H9 (cell line): ENCODE results near the gene ECE1. TPM values are rescaled to one million over a fixed set of nuclear protein-coding genes. Genes with fewer than 3 reads are reported as not detected.
A peak's percentile ranks its signal among the peaks of the same experiment; 100 is the strongest.

Experiments
- DNase-seq: peaks from one replicate; pipeline ENCODE4 v3.0.0-alpha.2; 2017
- H2AFZ ChIP-seq: one replicate; pipeline ENCODE4 v1.6.1; 2013; ENCODE audit warnings: mild to moderate bottlenecking, low read length, control low read depth, moderate library complexity
- H2AK5ac ChIP-seq: 2 replicates; pipeline ENCODE4 v1.6.1; 2013; ENCODE audit warnings: low read length, control low read depth, mixed read lengths; ENCODE audit not compliant: insufficient read length
- H2BK120ac ChIP-seq: one replicate; pipeline ENCODE4 v1.6.1; 2013; ENCODE audit warnings: low read depth, mild to moderate bottlenecking, low read length, control low read depth, inconsistent platforms; ENCODE audit not compliant: poor library complexity, severe bottlenecking
- H2BK12ac ChIP-seq: 2 replicates; pipeline ENCODE4 v1.6.1; 2013; ENCODE audit warnings: low read length, control low read depth, mixed read lengths, low read depth; ENCODE audit not compliant: insufficient read length
- H2BK15ac ChIP-seq: 2 replicates; pipeline ENCODE4 v1.6.1; 2013; ENCODE audit warnings: low read depth, low read length, control low read depth
- H2BK20ac ChIP-seq: one replicate; pipeline ENCODE4 v1.6.1; 2013; ENCODE audit warnings: low read depth, mild to moderate bottlenecking, low read length, control low read depth, inconsistent platforms; ENCODE audit not compliant: poor library complexity, severe bottlenecking
- H2BK5ac ChIP-seq: 2 replicates; pipeline ENCODE4 v1.6.1; 2013; ENCODE audit warnings: low read length, control low read depth, mixed read lengths; ENCODE audit not compliant: insufficient read length
- H3K14ac ChIP-seq: 2 replicates; pipeline ENCODE4 v1.6.1; 2013; ENCODE audit warnings: low read length, control low read depth; ENCODE audit not compliant: insufficient read depth
- H3K18ac ChIP-seq: 2 replicates; pipeline ENCODE4 v1.6.1; 2013; ENCODE audit warnings: low read depth, mild to moderate bottlenecking, mixed read lengths, low read length, control low read depth; ENCODE audit not compliant: insufficient read length
- H3K23ac ChIP-seq: 2 replicates; pipeline ENCODE4 v1.6.1; 2013; ENCODE audit warnings: low read length, control low read depth, mixed read lengths, low read depth; ENCODE audit not compliant: insufficient read length
- H3K23me2 ChIP-seq: 2 replicates; pipeline ENCODE4 v1.6.1; 2013; ENCODE audit warnings: low read depth, mild to moderate bottlenecking, mixed read lengths, low read length, control low read depth; ENCODE audit not compliant: insufficient read length, poor library complexity, severe bottlenecking
- H3K27ac ChIP-seq: 2 replicates; pipeline ENCODE4 v1.5.1; 2013; ENCODE audit warnings: low read length, control low read depth, mixed read lengths, low read depth; ENCODE audit not compliant: insufficient read length
- H3K27me3 ChIP-seq: 2 replicates; pipeline ENCODE4 v1.6.1; 2013; ENCODE audit warnings: low read length, control low read depth, inconsistent platforms; ENCODE audit not compliant: insufficient read depth
- H3K4ac ChIP-seq: 2 replicates; pipeline ENCODE4 v1.6.1; 2013; ENCODE audit warnings: low read depth, mild to moderate bottlenecking, control low read depth, inconsistent platforms, low read length, moderate library complexity
- H3K4me1 ChIP-seq: 2 replicates; pipeline ENCODE4 v1.6.1; 2013; ENCODE audit warnings: low read length, control low read depth, inconsistent platforms; ENCODE audit not compliant: insufficient read depth
- H3K4me2 ChIP-seq: 2 replicates; pipeline ENCODE4 v1.6.1; 2013; ENCODE audit warnings: low read length, control low read depth, mixed read lengths; ENCODE audit not compliant: insufficient read length, insufficient read depth
- H3K56ac ChIP-seq: 2 replicates; pipeline ENCODE4 v1.6.1; 2013; ENCODE audit warnings: low read depth, mild to moderate bottlenecking, mixed read lengths, low read length, control low read depth; ENCODE audit not compliant: insufficient read length
- H3K79me1 ChIP-seq: 2 replicates; pipeline ENCODE4 v1.6.1; 2013; ENCODE audit warnings: low read depth, mild to moderate bottlenecking, moderate library complexity, low read length, control low read depth, inconsistent platforms; ENCODE audit not compliant: insufficient read depth, poor library complexity, severe bottlenecking
- H3K79me2 ChIP-seq: 2 replicates; pipeline ENCODE4 v1.6.1; 2013; ENCODE audit warnings: low read length, control low read depth, inconsistent platforms; ENCODE audit not compliant: insufficient read depth
- H3K9ac ChIP-seq: 2 replicates; pipeline ENCODE4 v1.6.1; 2013; ENCODE audit warnings: low read length, control low read depth, mixed read lengths; ENCODE audit not compliant: insufficient read length; ENCODE audit errors: extremely low read depth
- H3K9me3 ChIP-seq: one replicate; pipeline ENCODE4 v1.6.1; 2013; ENCODE audit warnings: low read depth, low read length, inconsistent platforms; ENCODE audit not compliant: control insufficient read depth
- H3T11ph ChIP-seq: one replicate; pipeline ENCODE4 v1.6.1; 2013; ENCODE audit warnings: mild to moderate bottlenecking, low read length, control low read depth, inconsistent platforms
- H4K20me1 ChIP-seq: one replicate; pipeline ENCODE4 v1.6.1; 2013; ENCODE audit not compliant: control insufficient read depth, insufficient read length, insufficient read depth
- H4K5ac ChIP-seq: 2 replicates; pipeline ENCODE4 v1.6.1; 2013; ENCODE audit warnings: low read depth, mild to moderate bottlenecking, mixed read lengths, low read length, control low read depth; ENCODE audit not compliant: insufficient read length
- H4K8ac ChIP-seq: replicated peaks from 2 replicates; pipeline ENCODE4 v1.6.1; 2013; ENCODE audit warnings: low read length, control low read depth, mixed read lengths, low read depth; ENCODE audit not compliant: insufficient read length
- H4K91ac ChIP-seq: 2 replicates; pipeline ENCODE4 v1.6.1; 2013; ENCODE audit warnings: low read depth, mild to moderate bottlenecking, moderate library complexity, mixed read lengths, low read length, control low read depth; ENCODE audit not compliant: insufficient read length
- H3K27ac Mint-ChIP-seq, 3 experiments: 2 replicates in 2 of 3; 3 replicates in 1 of 3; pipeline ENCODE4 v1.8.0; 2020 to 2021; ENCODE audit warnings: mixed read lengths in 3 of 3, mild to moderate bottlenecking in 1 of 3, moderate library complexity in 1 of 3
- H3K27me3 Mint-ChIP-seq: 2 replicates; pipeline ENCODE4 v1.8.0; 2021; ENCODE audit warnings: low read depth, mild to moderate bottlenecking, moderate library complexity, mixed read lengths
- H3K36me3 Mint-ChIP-seq, 3 experiments: 2 replicates in 2 of 3; 3 replicates in 1 of 3; pipeline ENCODE4 v1.8.0; 2020 to 2021; ENCODE audit warnings: low read depth in 3 of 3, mixed read lengths in 3 of 3; ENCODE audit not compliant: insufficient read depth in 1 of 3
- H3K4me1 Mint-ChIP-seq, 2 experiments: 2 replicates each; pipeline ENCODE4 v1.8.0; 2020; ENCODE audit warnings: mixed read lengths in 2 of 2
- H3K4me3 Mint-ChIP-seq, 2 experiments: 2 replicates in 1 of 2; 3 replicates in 1 of 2; pipeline ENCODE4 v1.8.0; 2020 to 2021; ENCODE audit warnings: mild to moderate bottlenecking in 2 of 2, mixed read lengths in 2 of 2, moderate library complexity in 1 of 2
- H3K9me3 Mint-ChIP-seq, 2 experiments: 2 replicates in 1 of 2; 3 replicates in 1 of 2; pipeline ENCODE4 v1.8.0; 2020; ENCODE audit warnings: mild to moderate bottlenecking in 2 of 2, mixed read lengths in 2 of 2, moderate library complexity in 1 of 2
- CTCF ChIP-seq: fragments of 200-600 bp; sonication (generic); conservative IDR thresholded peaks from 3 replicates; pipeline ENCODE4 v1.8.0; 2021; ENCODE audit warnings: antibody characterized with exemption, mild to moderate bottlenecking
- WGBS: extraction: QIAGEN DNeasy Blood & Tissue Kit; methylation state at CpG from one replicate; pipeline ENCODE4 v1.1.7; 2013; ENCODE audit warnings: missing lambda C conversion rate, low lambda C conversion rate, mixed read lengths; ENCODE audit not compliant: insufficient read length; ENCODE audit errors: extremely low coverage; 5-methylcytosine and 5-hydroxymethylcytosine counted together
- total RNA-seq: library from RNA; stranded (reverse); gene quantifications from 2 replicates; pipeline ENCODE4 v1.2.1, GENCODE V29; 2021

Gene ECE1
- total RNA-seq, 1 experiment from 2014 or later: 31.1 TPM

GRCh38 chr1:21272540-21272939 lies 17.7 kb downstream of the ECE1 start:
- peaks cover 11 to 19% (median 11%) of the 10 kb centered on the region in 3 experiments; a peak in 6 of 7 replicates for H3K36me3 Mint-ChIP-seq

More at GRCh38 chr1:21272540-21272939, 17.7 kb downstream of the ECE1 start:
- H3K9me3 ChIP-seq: no peaks in the 10 kb centered on the region
- H3K4me2 ChIP-seq: no peak overlapping the region
- H2AK5ac ChIP-seq: no peak overlapping the region
- no CpG with 5 or more reads among the region's 8 CpGs for WGBS
- H3K79me1 ChIP-seq: no peaks in the 10 kb centered on the region
- H3K18ac ChIP-seq: no peak overlapping the region
- no peak overlapping the region for H2BK15ac ChIP-seq
- no peak for TF ChIP-seq CTCF
- no peaks in the 10 kb centered on the region for H3K27me3 ChIP-seq
- no peaks in the 10 kb centered on the region for H3K79me2 ChIP-seq
- Mint-ChIP-seq H3K4me3 (no peak overlapping the region), H3K27ac (peak overlapping the region in 1 of 3 experiments; percentile 79; a peak in 1 of 7 replicates), H3K9me3 (no peaks in the 10 kb centered on the region; a peak in 1 of 5 replicates), H3K27me3 (no peaks in the 10 kb centered on the region), H3K4me1 (peaks cover 8 to 14% of the 10 kb centered on the region in 2 experiments)
- no peak overlapping the region for H2AFZ ChIP-seq
- no peak overlapping the region for H3K4ac ChIP-seq
- H2BK120ac ChIP-seq: no peak overlapping the region
- H4K5ac ChIP-seq: no peak overlapping the region
- no peaks in the 10 kb centered on the region for H3K4me1 ChIP-seq
- H2BK12ac ChIP-seq: no peak overlapping the region
- no peak overlapping the region for H3K23ac ChIP-seq
- no peaks in the 10 kb centered on the region for H4K20me1 ChIP-seq
- H4K8ac ChIP-seq: no peak overlapping the region
- no peaks in the 10 kb centered on the region for H3K23me2 ChIP-seq
- no peak overlapping the region for H3K56ac ChIP-seq
- no peak for DNase-seq
- H2BK20ac ChIP-seq: no peak overlapping the region
- no peak overlapping the region for H3K14ac ChIP-seq
- no peak overlapping the region for H3K9ac ChIP-seq
- no peak overlapping the region for H2BK5ac ChIP-seq
- H3T11ph ChIP-seq: no peak overlapping the region
- H3K27ac ChIP-seq: no peak overlapping the region
- H4K91ac ChIP-seq: no peak overlapping the region
